ENCODE measurements around the gene CCSER2. TPM values are rescaled to one million over a fixed set of nuclear protein-coding genes. Genes with fewer than 3 reads are reported as not detected.

Gene CCSER2
- total and polyA plus RNA-seq, 8 donors = 7.0 to 87.9 (median 27.1) TPM

GRCh38 chr10:84511106-84511505 is 182.7 kb downstream of the CCSER2 start:
- WGBS, 5 donors = 63 to 85% (median 66%) methylated on average over 2 of the region's 2 CpGs
- TF ChIP-seq POLR2A (IDR thresholded peaks at IDR 0.05) (no peak), POLR2AphosphoS5 (IDR thresholded peaks at IDR 0.05) (no peak), CTCF (IDR thresholded peaks at IDR 0.05) (no peak), EP300 (IDR thresholded peaks at IDR 0.05) (no peak)
- intact Hi-C loops (cut with DNase I; ENCODE audit: low total_unique reads) = no loop called here
- peaks cover 0 to 41% (median 20%) of the 10 kb centered on the region in 4 donors for H3K4me1 ChIP-seq
- no peak overlapping the region for H3K4me3 ChIP-seq
- peaks cover 0 to 30% (median 27%) of the 10 kb centered on the region in 4 donors for H3K36me3 ChIP-seq
- no peaks in the 10 kb centered on the region for H3K9me3 ChIP-seq
- H3K27ac ChIP-seq = no peak overlapping the region
- no peaks in the 10 kb centered on the region for H3K27me3 ChIP-seq
- no peak for DNase-seq

- Histone ChIP-seq H3K36me3 (peaks cover 0 to 33% (median 28%) of the 10 kb centered on the region in 4 donors), H3K27me3 (no peaks in the 10 kb centered on the region), H3K9me3 (no peaks in the 10 kb centered on the region), H3K4me3 (no peak overlapping the region), H3K4me1 (peaks cover 0 to 41% (median 20%) of the 10 kb centered on the region in 4 donors), H3K27ac (no peak overlapping the region)
- DNase-seq = no peak
- intact Hi-C loops (cut with DNase I; ENCODE audit: low total_unique reads) = no loop called here
- 87 to 96% (median 95%) methylated on average over 5 of the region's 5 CpGs for WGBS, 5 donors
- no peak for TF ChIP-seq POLR2AphosphoS5 (IDR thresholded peaks at IDR 0.05)
- TF ChIP-seq EP300 (IDR thresholded peaks at IDR 0.05) = no peak
- no peak for TF ChIP-seq CTCF (IDR thresholded peaks at IDR 0.05)
- TF ChIP-seq POLR2A (IDR thresholded peaks at IDR 0.05) = no peak
Observed at GRCh38 chr10:84511709-84512285, 183.4 kb downstream of the CCSER2 start.

- Histone ChIP-seq H3K27ac (no peak overlapping the region), H3K4me1 (peaks cover 0 to 22% (median 9%) of the 10 kb centered on the region in 4 donors), H3K27me3 (no peaks in the 10 kb centered on the region), H3K36me3 (peaks cover 0 to 33% (median 28%) of the 10 kb centered on the region in 4 donors), H3K9me3 (no peaks in the 10 kb centered on the region), H3K4me3 (no peak overlapping the region)
- 56 to 70% (median 65%) methylated on average over 4 of the region's 4 CpGs for WGBS, 5 donors
- intact Hi-C loops (cut with DNase I; ENCODE audit: low total_unique reads) = no loop called here
- DNase-seq = no peak
- TF ChIP-seq CTCF (IDR thresholded peaks at IDR 0.05) (no peak), POLR2AphosphoS5 (IDR thresholded peaks at IDR 0.05) (no peak), POLR2A (IDR thresholded peaks at IDR 0.05) (no peak), EP300 (IDR thresholded peaks at IDR 0.05) (no peak)
Observed at GRCh38 chr10:84517554-84517953, 189.2 kb downstream of the CCSER2 start.

- WGBS, 5 donors = 93 to 99% (median 97%) methylated on average over 3 of the region's 3 CpGs
Observed at GRCh38 chr10:84519235-84519634, 190.8 kb downstream of the CCSER2 start.

More at GRCh38 chr10:84519235-84519634, 190.8 kb downstream of the CCSER2 start:
- no peak for DNase-seq
- Histone ChIP-seq H3K27ac (no peak overlapping the region), H3K9me3 (no peaks in the 10 kb centered on the region), H3K36me3 (peaks cover 0 to 21% (median 16%) of the 10 kb centered on the region in 4 donors), H3K4me1 (peaks cover 0 to 13% (median 7%) of the 10 kb centered on the region in 4 donors), H3K4me3 (no peak overlapping the region), H3K27me3 (no peaks in the 10 kb centered on the region)
- intact Hi-C loops (cut with DNase I; ENCODE audit: low total_unique reads) = no loop called here
- no peak for TF ChIP-seq POLR2A (IDR thresholded peaks at IDR 0.05)
- no peak for TF ChIP-seq CTCF (IDR thresholded peaks at IDR 0.05)
- no peak for TF ChIP-seq POLR2AphosphoS5 (IDR thresholded peaks at IDR 0.05)
- TF ChIP-seq EP300 (IDR thresholded peaks at IDR 0.05) = no peak
